Breast epithelium (tissue), 3 donors: Measurements from ENCODE around the gene FAF2.

Experiments
- POLR2A ChIP-seq: fragments of 450-650 bp; IDR thresholded peaks from one replicate; pipeline ENCODE4 v1.6.1; 2016; ENCODE audit warnings: antibody characterized with exemption, mild to moderate bottlenecking, moderate library complexity
- POLR2AphosphoS5 ChIP-seq, 3 donors: sonication (generic); formaldehyde crosslinking; IDR thresholded peaks; one replicate each; pipeline ENCODE4 v1.6.1; 2017; ENCODE audit warnings: antibody characterized with exemption in 3 of 3
- TF ChIP-seq, protein P1 (sequence below), 3 donors: fragments of 450-650 bp; IDR thresholded peaks; one replicate each; pipeline ENCODE4 v1.5.1; 2016 to 2017; ENCODE audit warnings: antibody characterized with exemption in 3 of 3, mild to moderate bottlenecking in 3 of 3, moderate library complexity in 3 of 3

DNA sequence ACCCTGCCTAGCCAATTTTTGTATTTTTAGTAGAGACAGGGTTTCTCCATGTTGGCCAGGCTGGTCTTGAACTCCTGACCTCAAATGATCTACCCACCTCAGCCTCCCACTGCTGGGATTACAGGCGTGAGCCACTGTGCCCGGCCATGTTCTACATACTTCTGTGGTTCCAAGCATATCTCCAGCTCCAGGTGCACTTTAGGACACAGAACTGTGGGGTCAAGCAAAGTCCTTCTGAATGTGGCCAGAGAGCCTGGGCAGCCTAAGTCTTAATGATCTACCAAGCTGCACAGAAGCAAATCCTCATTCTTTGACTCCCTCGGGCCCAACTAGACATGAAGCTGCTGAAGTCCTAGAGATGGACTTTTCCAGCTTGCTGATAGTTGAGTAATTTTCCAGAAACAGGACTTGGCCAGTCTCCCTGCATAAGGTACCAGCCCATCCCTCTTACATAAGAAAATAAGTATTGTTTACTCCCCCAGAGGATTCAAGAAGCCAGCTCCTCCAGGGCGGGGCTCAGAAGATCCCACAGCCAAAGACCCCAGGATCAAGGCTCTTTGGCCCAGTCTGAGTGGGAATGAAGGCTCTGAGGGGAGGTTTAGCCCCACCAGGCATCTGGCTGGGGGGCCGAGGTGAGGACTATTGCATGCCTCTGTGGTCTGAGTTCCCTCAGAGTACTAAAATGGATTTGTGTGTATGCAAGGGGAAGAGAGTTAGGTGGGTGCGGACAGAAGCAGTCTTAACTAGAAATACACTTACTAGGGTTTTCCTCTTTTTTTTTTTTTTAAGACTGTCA lies 40.5 kb upstream of the FAF2 start:
- TF ChIP-seq, protein P1, sequence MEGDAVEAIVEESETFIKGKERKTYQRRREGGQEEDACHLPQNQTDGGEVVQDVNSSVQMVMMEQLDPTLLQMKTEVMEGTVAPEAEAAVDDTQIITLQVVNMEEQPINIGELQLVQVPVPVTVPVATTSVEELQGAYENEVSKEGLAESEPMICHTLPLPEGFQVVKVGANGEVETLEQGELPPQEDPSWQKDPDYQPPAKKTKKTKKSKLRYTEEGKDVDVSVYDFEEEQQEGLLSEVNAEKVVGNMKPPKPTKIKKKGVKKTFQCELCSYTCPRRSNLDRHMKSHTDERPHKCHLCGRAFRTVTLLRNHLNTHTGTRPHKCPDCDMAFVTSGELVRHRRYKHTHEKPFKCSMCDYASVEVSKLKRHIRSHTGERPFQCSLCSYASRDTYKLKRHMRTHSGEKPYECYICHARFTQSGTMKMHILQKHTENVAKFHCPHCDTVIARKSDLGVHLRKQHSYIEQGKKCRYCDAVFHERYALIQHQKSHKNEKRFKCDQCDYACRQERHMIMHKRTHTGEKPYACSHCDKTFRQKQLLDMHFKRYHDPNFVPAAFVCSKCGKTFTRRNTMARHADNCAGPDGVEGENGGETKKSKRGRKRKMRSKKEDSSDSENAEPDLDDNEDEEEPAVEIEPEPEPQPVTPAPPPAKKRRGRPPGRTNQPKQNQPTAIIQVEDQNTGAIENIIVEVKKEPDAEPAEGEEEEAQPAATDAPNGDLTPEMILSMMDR (IDR thresholded peaks at IDR 0.05): no peak
- TF ChIP-seq POLR2A (no peak), POLR2AphosphoS5 (IDR thresholded peaks at IDR 0.05) (no peak)
